Adrenal gland (tissue), 5 donors: ENCODE data around the gene CHP2.

Experiments
- POLR2A ChIP-seq, 2 donors: fragments of 450-650 bp; IDR thresholded peaks; one replicate each; pipeline ENCODE4 v1.6.1; 2017; ENCODE audit warnings: antibody characterized with exemption in 2 of 2, mild to moderate bottlenecking in 2 of 2, moderate library complexity in 1 of 2
- TF ChIP-seq, protein P1 (sequence below), 6 experiments: fragments of 450-650 bp in 4 of 6; fragments of 200-600 bp in 2 of 6; sonication (generic) in 1 of 6; IDR thresholded peaks; 1 replicate in 5 of 6; 2 replicates in 1 of 6; pipeline versions ENCODE4 v1.5.1 to v1.8.0; 2016 to 2021; ENCODE audit warnings: antibody characterized with exemption in 6 of 6, mild to moderate bottlenecking in 2 of 6, moderate library complexity in 1 of 6
- donor health status: DM: no; HTN: no; CAD: no.

DNA sequence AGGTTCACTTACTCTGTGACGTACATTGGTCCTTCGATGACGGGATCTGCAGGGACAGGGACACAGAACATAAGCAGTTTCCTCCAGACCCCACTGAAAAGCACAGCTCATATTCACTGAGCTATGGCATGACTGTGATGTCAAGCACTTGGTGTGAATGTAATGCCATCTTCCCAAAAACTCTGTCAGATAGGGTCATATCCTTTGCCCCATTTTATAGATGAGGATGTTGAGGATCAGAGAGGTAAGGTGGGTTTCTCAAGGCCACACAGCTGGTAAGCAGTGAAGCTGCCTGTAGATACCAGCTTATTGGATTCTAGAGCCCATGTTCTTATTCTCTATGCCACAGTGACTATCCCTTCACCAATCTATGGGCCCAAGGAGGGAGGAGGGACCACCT is 44.3 kb upstream of the CHP2 start:
- TF ChIP-seq, protein P1, sequence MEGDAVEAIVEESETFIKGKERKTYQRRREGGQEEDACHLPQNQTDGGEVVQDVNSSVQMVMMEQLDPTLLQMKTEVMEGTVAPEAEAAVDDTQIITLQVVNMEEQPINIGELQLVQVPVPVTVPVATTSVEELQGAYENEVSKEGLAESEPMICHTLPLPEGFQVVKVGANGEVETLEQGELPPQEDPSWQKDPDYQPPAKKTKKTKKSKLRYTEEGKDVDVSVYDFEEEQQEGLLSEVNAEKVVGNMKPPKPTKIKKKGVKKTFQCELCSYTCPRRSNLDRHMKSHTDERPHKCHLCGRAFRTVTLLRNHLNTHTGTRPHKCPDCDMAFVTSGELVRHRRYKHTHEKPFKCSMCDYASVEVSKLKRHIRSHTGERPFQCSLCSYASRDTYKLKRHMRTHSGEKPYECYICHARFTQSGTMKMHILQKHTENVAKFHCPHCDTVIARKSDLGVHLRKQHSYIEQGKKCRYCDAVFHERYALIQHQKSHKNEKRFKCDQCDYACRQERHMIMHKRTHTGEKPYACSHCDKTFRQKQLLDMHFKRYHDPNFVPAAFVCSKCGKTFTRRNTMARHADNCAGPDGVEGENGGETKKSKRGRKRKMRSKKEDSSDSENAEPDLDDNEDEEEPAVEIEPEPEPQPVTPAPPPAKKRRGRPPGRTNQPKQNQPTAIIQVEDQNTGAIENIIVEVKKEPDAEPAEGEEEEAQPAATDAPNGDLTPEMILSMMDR (IDR thresholded peaks at IDR 0.05), result no peak
- no peak for TF ChIP-seq POLR2A (IDR thresholded peaks at IDR 0.05)
